ENCODE results near the gene SPINK7. TPM values are rescaled to one million over a fixed set of nuclear protein-coding genes. Genes with fewer than 3 reads are reported as not detected.

The SPINK7 gene
- total and polyA plus RNA-seq, 12 donors, result 0.44 TPM; not detected in 11

DNA sequence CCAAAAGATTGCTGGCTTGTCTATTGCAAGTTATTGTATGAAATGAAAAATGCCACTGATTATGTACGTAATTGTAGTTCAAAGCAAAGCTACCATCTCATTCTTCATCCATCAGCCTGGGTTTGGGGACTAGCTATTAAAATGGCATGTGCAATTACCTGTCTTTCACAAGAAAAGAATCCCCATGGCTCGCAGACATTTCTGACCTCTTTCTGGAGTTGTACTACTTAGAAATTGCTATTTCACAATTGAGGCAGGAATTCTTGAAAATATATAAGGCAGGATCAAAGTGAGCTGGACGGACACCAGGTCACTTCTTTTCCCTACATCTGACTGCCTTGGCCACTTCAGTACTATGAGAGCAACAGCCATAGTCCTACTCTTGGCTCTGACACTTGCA is 23.0 kb downstream of the SPINK7 start, which contains the start of gene SPINK9:
SPINK9 (plus strand) TSS at position 301 of the 400 bp plus-strand sequence; CDS start at position 356, 55 bp downstream.
- Histone ChIP-seq H3K4me3 (no peak within 1 kb of the TSS), H3K27me3 (no peaks in the 10 kb centered on the region), H3K36me3 (replicated peaks in 1 of 2) (no peaks in the 10 kb centered on the region), H3K4me1 (replicated peaks in 1 of 2) (no peaks in the 10 kb centered on the region), H3K27ac (no peak within 1 kb of the TSS), H3K9me3 (replicated peaks in 1 of 3) (no peaks in the 10 kb centered on the region)
- no peak for DNase-seq
- 91 to 95% (median 93%) methylated on average over 3 of the region's 3 CpGs for WGBS, 4 donors
- no peak for TF ChIP-seq POLR2A (IDR thresholded peaks at IDR 0.05)
- TF ChIP-seq, protein P1, sequence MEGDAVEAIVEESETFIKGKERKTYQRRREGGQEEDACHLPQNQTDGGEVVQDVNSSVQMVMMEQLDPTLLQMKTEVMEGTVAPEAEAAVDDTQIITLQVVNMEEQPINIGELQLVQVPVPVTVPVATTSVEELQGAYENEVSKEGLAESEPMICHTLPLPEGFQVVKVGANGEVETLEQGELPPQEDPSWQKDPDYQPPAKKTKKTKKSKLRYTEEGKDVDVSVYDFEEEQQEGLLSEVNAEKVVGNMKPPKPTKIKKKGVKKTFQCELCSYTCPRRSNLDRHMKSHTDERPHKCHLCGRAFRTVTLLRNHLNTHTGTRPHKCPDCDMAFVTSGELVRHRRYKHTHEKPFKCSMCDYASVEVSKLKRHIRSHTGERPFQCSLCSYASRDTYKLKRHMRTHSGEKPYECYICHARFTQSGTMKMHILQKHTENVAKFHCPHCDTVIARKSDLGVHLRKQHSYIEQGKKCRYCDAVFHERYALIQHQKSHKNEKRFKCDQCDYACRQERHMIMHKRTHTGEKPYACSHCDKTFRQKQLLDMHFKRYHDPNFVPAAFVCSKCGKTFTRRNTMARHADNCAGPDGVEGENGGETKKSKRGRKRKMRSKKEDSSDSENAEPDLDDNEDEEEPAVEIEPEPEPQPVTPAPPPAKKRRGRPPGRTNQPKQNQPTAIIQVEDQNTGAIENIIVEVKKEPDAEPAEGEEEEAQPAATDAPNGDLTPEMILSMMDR (IDR thresholded peaks at IDR 0.05), result no peak
- intact Hi-C loops (cut with DNase I), result no loop called here

DNA sequence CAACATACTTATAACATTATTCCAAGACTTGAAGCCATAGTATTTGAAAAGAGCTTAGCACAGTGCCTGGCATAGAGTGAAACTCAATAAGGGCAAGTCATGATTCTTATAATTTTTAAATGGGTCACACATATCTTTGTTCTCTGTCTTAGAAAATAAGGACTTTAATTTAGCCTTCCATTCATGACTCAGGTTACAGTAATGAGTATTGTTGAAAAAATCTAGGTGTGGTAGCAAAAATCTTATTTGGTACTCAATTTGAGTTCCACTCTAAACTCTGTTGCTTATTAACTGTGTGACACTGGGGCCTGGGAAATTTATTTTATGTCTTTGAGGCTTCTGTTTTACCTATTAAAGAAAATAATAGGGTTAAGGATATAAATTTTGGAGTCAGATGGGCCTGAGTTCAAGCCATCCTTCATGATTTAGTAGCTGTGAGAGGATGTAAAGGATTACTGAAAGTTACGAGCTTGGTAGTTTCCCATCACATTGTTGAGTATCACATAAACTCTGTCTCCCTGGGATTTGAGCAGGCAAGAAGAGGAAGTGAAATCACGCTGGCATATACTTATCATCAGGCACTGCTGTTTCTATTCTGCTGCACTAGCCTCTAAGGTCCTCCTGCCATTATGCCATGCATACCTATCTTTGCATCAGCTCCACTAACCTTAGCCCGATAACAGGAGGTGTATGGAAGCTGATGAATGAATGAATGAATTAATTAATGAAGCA is 24.6 kb downstream of the SPINK7 start:
- H3K9me3 ChIP-seq (replicated peaks in 1 of 3), result no peaks in the 10 kb centered on the region
- no peak overlapping the region for H3K4me3 ChIP-seq
- intact Hi-C loops (cut with DNase I), result no loop called here
- no peaks in the 10 kb centered on the region for H3K27me3 ChIP-seq
- TF ChIP-seq, protein P1 (IDR thresholded peaks at IDR 0.05), result no peak
- no peak for TF ChIP-seq POLR2A (IDR thresholded peaks at IDR 0.05)
- H3K27ac ChIP-seq, result no peak overlapping the region
- H3K36me3 ChIP-seq (replicated peaks in 1 of 2), result no peaks in the 10 kb centered on the region
- 80 to 85% (median 83%) methylated on average over 3 of the region's 3 CpGs for WGBS, 4 donors
- H3K4me1 ChIP-seq (replicated peaks in 1 of 2), result no peaks in the 10 kb centered on the region
- no peak for DNase-seq

DNA sequence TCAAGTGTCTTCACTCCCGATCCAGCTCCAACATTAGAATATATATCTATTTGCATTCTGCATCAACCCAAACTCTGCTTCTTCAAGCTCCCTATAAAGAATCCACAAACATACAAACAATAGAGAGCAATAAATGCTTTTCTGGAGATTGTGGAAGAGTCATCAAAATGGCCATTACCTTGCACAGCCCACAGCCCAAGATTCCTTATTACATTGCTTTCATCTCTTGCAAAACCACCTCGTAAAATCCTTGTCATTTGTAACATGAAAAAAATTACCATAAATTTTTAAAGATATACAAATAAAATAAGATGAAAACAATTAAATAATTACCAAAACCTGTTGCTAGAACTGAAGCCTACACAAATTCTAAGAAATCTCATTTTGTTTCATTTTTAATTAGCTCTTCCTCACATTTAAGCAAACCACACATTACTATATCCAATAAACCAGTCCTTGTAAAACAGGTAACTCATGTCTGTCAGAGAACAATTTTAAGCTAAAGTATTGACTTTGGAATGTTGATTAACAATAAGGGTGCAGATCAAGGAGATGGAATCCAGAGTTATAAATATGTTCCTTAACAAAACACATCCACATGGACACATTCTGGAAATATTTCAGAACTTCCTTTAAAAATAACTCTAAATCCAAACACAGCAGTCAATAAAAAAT is 30.3 kb downstream of the SPINK7 start:
- no peaks in the 10 kb centered on the region for H3K9me3 ChIP-seq (replicated peaks in 1 of 3)
- H3K27me3 ChIP-seq, result no peaks in the 10 kb centered on the region
- no peak for DNase-seq
- H3K4me3 ChIP-seq, result no peak overlapping the region
- H3K27ac ChIP-seq, result no peak overlapping the region
- WGBS, 4 donors, result 88 to 93% (median 92%) methylated on average over 2 of the region's 2 CpGs
- intact Hi-C loops (cut with DNase I), result no loop called here
- no peaks in the 10 kb centered on the region for H3K4me1 ChIP-seq (replicated peaks in 1 of 2)
- no peak for TF ChIP-seq POLR2A (IDR thresholded peaks at IDR 0.05)
- TF ChIP-seq, protein P1 (IDR thresholded peaks at IDR 0.05), result no peak
- no peaks in the 10 kb centered on the region for H3K36me3 ChIP-seq (replicated peaks in 1 of 2)

DNA sequence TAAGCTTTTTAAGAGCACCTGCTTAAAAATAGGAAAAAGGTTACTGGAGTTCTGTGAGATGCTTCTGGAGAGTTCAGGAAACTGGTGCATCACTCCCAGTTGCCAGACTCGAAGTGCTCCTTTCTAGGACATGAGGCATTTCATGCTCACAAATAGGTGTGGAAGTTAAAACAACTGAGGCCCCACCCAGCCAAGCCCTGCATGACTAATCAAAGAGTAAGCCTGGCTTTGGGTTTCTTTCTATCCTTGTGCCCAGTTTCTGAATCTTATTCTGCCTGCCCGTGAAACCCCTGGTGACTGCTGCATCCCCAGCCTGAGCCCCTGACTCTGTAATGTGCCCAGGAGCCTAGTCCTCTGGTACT is 30.8 kb downstream of the SPINK7 start:
- Histone ChIP-seq H3K27me3 (no peaks in the 10 kb centered on the region), H3K4me1 (replicated peaks in 1 of 2) (no peaks in the 10 kb centered on the region), H3K4me3 (no peak overlapping the region), H3K36me3 (replicated peaks in 1 of 2) (no peaks in the 10 kb centered on the region), H3K27ac (no peak overlapping the region), H3K9me3 (replicated peaks in 1 of 3) (no peaks in the 10 kb centered on the region)
- no peak for DNase-seq
- TF ChIP-seq, protein P1 (IDR thresholded peaks at IDR 0.05), result no peak
- no peak for TF ChIP-seq POLR2A (IDR thresholded peaks at IDR 0.05)
- intact Hi-C loops (cut with DNase I), result no loop called here
- WGBS, 4 donors, result 82 to 90% (median 85%) methylated on average over 2 of the region's 2 CpGs

All from adrenal gland (tissue), 12 donors.